ENCODE data around the gene SLC44A4.
"Not testable (repeated sequence)": the region's sequence is repeated elsewhere in the genome, so short reads cannot be mapped to it uniquely, and the experiment has no call there.

The SLC44A4 gene

DNA sequence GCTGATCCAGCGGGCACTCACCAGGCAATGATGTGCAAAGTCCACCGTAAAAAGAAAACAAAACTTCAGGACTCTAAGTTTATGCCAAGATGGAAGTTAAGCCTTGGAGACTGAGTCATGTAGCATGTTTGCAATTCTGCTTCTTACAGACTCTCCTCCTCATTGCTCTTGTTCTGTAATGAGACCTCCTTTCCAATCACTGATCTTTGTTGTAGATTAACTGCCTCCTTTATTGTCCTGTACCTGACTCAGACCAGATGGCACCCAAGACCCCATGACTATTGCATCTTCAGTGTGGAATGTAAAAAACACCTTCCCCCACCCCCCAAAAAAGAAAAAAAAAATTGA lies 27.3 kb downstream of the SLC44A4 start:
- TF ChIP-seq, protein P1, sequence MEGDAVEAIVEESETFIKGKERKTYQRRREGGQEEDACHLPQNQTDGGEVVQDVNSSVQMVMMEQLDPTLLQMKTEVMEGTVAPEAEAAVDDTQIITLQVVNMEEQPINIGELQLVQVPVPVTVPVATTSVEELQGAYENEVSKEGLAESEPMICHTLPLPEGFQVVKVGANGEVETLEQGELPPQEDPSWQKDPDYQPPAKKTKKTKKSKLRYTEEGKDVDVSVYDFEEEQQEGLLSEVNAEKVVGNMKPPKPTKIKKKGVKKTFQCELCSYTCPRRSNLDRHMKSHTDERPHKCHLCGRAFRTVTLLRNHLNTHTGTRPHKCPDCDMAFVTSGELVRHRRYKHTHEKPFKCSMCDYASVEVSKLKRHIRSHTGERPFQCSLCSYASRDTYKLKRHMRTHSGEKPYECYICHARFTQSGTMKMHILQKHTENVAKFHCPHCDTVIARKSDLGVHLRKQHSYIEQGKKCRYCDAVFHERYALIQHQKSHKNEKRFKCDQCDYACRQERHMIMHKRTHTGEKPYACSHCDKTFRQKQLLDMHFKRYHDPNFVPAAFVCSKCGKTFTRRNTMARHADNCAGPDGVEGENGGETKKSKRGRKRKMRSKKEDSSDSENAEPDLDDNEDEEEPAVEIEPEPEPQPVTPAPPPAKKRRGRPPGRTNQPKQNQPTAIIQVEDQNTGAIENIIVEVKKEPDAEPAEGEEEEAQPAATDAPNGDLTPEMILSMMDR (IDR thresholded peaks at IDR 0.05; ENCODE audit: low read length, missing control alignments): no peak
- no peak for DNase-seq (ENCODE audit: low read depth)
- H3K4me3 ChIP-seq (replicated peaks; ENCODE audit: low read depth, low read length): no peak overlapping the region

DNA sequence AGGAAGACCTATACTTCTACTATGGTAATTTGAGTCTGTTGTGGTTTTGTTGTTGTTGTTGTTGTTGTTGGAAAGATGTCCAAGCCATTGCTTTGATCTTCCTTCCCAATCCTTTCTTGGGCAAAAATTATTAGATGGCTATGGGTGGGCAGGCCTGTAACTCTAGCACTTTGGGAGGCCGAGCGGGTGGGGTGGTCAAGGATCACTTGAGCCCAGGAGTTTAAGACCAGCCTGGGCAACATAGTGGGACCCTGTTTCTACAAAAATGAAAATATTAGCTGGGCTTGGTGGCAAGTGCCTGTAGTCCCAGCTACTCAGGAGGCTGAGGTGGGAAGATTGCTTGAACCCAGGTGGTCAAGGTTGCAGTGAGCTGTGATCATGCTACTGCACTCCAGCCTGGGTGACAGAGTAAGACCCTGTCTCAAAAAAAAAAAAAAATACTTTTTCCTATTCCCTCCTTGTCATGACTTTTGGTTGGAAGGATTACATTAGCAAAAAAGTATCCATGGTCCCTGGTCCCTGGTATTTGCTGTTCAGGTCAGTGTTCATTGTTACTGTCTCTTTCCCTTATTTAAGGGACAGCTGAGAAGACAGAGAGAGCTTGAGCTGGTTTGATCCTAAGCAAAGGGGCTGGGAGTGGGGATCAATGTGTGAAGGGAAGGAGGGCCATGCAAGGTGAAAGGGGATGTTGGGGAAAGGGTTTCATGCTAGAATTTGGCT lies 27.9 kb downstream of the SLC44A4 start:
- no peak overlapping the region for H3K4me3 ChIP-seq (replicated peaks; ENCODE audit: low read depth, low read length)
- no peak for DNase-seq (ENCODE audit: low read depth)
- TF ChIP-seq, protein P1 (IDR thresholded peaks at IDR 0.05; ENCODE audit: low read length, missing control alignments): no peak

DNA sequence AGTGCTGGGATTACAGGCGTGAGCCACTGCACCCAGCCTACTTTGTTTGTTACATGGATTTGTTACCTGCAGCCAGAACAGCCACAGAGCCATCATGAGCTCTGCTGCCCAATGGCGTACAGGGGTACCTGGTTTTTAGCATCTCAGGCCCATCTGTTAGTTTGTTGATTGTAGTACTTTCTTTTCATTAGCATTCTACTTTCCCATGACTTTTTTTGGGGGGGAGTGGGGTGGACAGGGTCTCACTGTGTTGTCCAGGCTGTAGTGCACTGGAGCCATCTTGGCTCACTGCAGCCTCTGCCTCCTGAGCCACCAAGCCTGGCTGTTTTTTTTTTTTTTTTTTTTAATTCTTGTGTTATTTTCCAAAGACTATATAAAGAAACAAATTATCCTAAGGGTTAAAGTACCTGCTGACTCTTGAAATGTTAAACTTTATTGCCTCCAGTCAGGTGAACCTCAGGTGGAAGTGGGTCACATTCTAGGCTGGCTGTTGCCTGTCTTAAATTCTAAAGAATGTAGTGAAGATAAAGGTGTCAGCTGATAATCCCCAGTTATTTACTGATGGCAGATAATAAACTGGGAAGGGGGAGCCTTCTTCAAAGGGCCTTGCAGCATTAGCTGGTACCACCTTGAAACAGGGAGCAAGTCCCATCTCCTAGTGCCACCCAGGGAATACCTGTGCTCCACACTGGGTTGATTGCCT lies 31.4 kb downstream of the SLC44A4 start:
- H3K4me3 ChIP-seq (replicated peaks; ENCODE audit: low read depth, low read length): no peak overlapping the region
- no peak for DNase-seq (ENCODE audit: low read depth)
- TF ChIP-seq, protein P1 (IDR thresholded peaks at IDR 0.05; ENCODE audit: low read length, missing control alignments): no peak

DNA sequence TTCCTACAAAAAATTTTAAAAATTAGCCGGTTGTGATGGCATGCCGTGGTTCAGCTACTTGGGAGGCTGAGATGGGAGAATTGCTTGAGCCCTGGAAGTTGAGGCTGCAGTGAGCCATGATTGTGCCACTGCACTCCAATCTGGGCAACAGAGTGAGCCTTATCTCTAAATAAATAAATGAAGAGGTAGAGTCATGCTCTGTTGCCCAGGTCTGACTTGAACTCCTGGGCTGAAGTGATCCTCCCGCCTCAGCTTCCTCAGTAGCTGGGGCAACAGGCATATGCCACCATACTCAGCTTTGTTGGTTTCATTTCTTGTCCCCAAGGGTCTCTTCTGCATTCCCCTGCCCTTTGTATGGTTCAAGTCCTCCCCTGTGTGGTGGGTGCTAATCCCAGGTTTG lies 34.3 kb downstream of the SLC44A4 start:
- TF ChIP-seq, protein P1 (IDR thresholded peaks at IDR 0.05; ENCODE audit: low read length, missing control alignments): no peak
- no peak for DNase-seq (ENCODE audit: low read depth)
- H3K4me3 ChIP-seq (replicated peaks; ENCODE audit: low read depth, low read length): no peak overlapping the region

DNA sequence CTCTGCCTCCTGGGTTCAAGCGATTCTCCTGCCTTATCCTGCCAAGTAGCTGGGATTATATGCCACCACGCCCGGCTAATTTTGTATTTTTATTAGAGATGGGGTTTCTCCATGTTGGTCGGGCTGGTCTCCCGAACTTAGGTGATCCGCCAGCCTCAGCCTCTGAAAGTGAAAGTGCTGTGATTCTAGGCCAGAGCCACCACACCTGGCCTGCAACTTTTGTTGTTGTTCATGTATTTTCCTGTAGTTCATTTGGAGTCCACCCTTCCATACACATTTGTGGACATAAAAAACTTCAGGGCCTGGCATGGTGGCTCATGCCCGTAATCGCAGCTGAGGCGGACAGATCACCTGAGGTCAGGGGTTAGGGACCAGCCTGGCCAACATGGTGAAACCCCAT lies 36.7 kb downstream of the SLC44A4 start:
- DNase-seq (ENCODE audit: low read depth): no peak
- TF ChIP-seq, protein P1 (IDR thresholded peaks at IDR 0.05; ENCODE audit: low read length, missing control alignments): no peak
- H3K4me3 ChIP-seq (replicated peaks; ENCODE audit: low read depth, low read length): no peak overlapping the region

DNA sequence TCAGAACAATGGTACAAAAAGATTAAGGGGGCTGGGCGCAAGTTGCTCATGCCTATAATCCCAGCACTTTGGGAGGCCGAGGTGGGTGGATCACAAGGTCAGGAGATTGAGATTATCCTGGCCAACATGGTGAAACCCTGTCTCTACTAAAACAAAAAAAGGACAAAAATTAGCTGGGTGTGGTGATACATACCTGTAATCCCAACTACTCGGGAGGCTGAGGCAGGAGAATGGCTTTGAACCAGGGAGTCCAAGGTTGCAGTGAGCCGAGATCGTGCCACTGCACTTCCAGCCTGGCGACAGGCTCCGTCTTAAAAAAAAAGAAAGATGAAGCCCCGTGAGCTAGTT lies 39.0 kb downstream of the SLC44A4 start:
- DNase-seq (ENCODE audit: low read depth); H3K4me3 ChIP-seq (replicated peaks; ENCODE audit: low read depth, low read length): not testable (repeated sequence)

DNA sequence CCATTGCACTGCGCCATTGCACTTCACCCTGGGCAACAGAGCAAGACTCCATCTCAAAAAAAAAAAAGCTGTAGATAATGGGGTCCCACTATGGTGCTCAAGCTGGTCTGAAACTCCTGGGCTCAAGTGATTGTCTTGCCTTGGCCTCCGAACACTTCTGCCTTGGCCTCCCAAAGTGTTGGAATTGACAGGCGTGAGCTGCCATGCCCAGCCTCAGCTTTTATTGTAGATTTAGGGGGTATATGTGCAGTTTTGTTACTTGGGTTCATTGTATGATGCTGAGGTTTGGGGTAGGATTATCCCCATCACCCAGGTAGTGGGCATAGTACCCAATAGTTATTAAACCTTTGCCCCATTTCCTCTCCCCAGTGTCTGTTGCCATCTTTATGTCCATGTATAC lies 39.8 kb downstream of the SLC44A4 start:
- no peak for DNase-seq (ENCODE audit: low read depth)
- TF ChIP-seq, protein P1 (IDR thresholded peaks at IDR 0.05; ENCODE audit: low read length, missing control alignments): no peak
- H3K4me3 ChIP-seq (replicated peaks; ENCODE audit: low read depth, low read length): no peak overlapping the region

DNA sequence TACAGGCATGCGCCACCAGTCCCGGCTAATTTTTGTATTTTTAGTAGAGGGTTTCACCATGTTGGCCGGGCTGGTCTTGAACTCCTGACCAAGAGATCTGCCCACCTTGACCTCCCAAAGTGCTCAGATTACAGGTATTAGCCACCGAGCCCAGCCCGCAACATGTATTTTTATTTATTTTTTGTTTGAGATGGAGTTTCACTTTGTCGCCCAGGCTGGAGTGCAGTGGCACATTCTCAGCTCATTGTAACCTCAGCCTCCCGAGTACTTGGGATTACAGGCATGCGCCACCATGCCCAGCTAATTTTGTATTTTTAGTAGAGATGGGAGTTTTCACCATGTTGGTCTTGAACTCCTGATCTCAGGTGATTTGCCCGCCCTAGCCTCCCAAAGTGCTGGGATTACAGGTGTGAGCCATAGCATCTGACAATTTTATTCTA lies 40.7 kb downstream of the SLC44A4 start:
- not testable (repeated sequence) for DNase-seq (ENCODE audit: low read depth)
- peak overlapping the region; percentile 80 for H3K4me3 ChIP-seq (replicated peaks; ENCODE audit: low read depth, low read length)
